Measurements from ENCODE around the gene VSIG2. TPM values are rescaled to one million over a fixed set of nuclear protein-coding genes. Genes with fewer than 3 reads are reported as not detected.

VSIG2 gene
- total and polyA plus RNA-seq, 10 of the 15 experiments (the other 5 are each of a cell fraction or from before 2014, with no cell fraction given) = 0.13 to 0.31 (median 0.15) TPM; not detected in 5

- POLR2A ChIA-PET = no interaction called here
- RAD21 ChIA-PET (ENCODE audit: unreplicated experiment) = interaction anchor here (1.8 kb wide), 1 partner anchor 81 kb away, joined by 6 read pairs; no protein-coding TSS in a partner anchor
- SMC1A ChIA-PET (ENCODE audit: uncharacterized antibody, unreplicated experiment) = interaction anchor here (7.0 kb wide), 1 partner anchor 11 kb away, joined by 91 read pairs; the partner anchor contains the start of gene ESAM
- H3K4me3 ChIP-seq = no peak overlapping the region
- peaks cover 4% of the 10 kb centered on the region; the same call in 1 of the 2 replicates for H3K4me1 ChIP-seq (ENCODE audit: control insufficient read depth, insufficient read depth, low read length)
- no peaks in the 10 kb centered on the region for H4K20me1 ChIP-seq (ENCODE audit: control insufficient read depth, insufficient read depth)
- no peaks in the 10 kb centered on the region for H3K36me3 ChIP-seq (ENCODE audit: control insufficient read depth in 2 of 2, insufficient read depth in 2 of 2, low read length in 1 of 2)
- intact Hi-C loops (cut with micrococcal nuclease; ENCODE audit: unreplicated experiment) = no loop called here
- DNase-seq (ENCODE audit: low read depth, low spot score) (no peak), FAIRE-seq (no peak), ATAC-seq (no peak)
- H3K9ac ChIP-seq (ENCODE audit: control insufficient read depth, insufficient read depth, low read length) = no peak overlapping the region
- in situ Hi-C loops (cut with MboI) = no loop called here
- no TSS peak for BruUV-seq (replicated peaks)
- CTCF ChIA-PET = interaction anchor here (1.3 to 12.2 kb wide), 2 partner anchors 12 to 81 kb away, joined by 4 to 202 read pairs; partner anchors contain the start of gene ESAM
- no peak overlapping the region for H3K4me2 ChIP-seq (ENCODE audit: control insufficient read depth, insufficient read depth)
- H3K27ac ChIP-seq (ENCODE audit: control insufficient read depth, insufficient read depth) = no peak overlapping the region
- H2AFZ ChIP-seq (ENCODE audit: control insufficient read depth, low read depth, low read length) = no peak overlapping the region
- no peaks in the 10 kb centered on the region for H3K27me3 ChIP-seq (replicated peaks in 1 of 2; ENCODE audit: control insufficient read depth in 2 of 2, insufficient read depth in 2 of 2, low read length in 1 of 2)
- no peaks in the 10 kb centered on the region for H3K9me3 ChIP-seq (replicated peaks; ENCODE audit: control insufficient read depth, insufficient read depth, low read length)
- 86% methylated on average over 1 of the region's 1 CpG for WGBS (ENCODE audit: insufficient coverage, insufficient replicate concordance, low lambda C conversion rate, missing lambda C conversion rate)
- no peaks in the 10 kb centered on the region for H3K79me2 ChIP-seq (ENCODE audit: control insufficient read depth, insufficient read depth, low read length)
- TF ChIP-seq SPI1 (IDR thresholded peaks at IDR 0.05; ENCODE audit: borderline replicate concordance, insufficient read depth, low read depth, low read length) (peak; percentile 60), SIN3A (IDR thresholded peaks at IDR 0.05; ENCODE audit: low read depth, low read length) (no peak), MEF2A (IDR thresholded peaks at IDR 0.05; ENCODE audit: insufficient read depth, low read depth, low read length) (no peak)
Measured at GRCh38 chr11:124749912-124750311, 2.1 kb downstream of the VSIG2 start.

- Histone ChIP-seq H2AFZ (ENCODE audit: control insufficient read depth, low read depth, low read length) (no peak overlapping the region), H3K4me3 (no peak overlapping the region), H3K9ac (ENCODE audit: control insufficient read depth, insufficient read depth, low read length) (no peak overlapping the region), H3K4me1 (ENCODE audit: control insufficient read depth, insufficient read depth, low read length) (peaks cover 4% of the 10 kb centered on the region; the same call in 1 of the 2 replicates), H4K20me1 (ENCODE audit: control insufficient read depth, insufficient read depth) (no peaks in the 10 kb centered on the region), H3K4me2 (ENCODE audit: control insufficient read depth, insufficient read depth) (no peak overlapping the region), H3K9me3 (replicated peaks; ENCODE audit: control insufficient read depth, insufficient read depth, low read length) (no peaks in the 10 kb centered on the region), H3K27me3 (replicated peaks in 1 of 2; ENCODE audit: control insufficient read depth in 2 of 2, insufficient read depth in 2 of 2, low read length in 1 of 2) (no peaks in the 10 kb centered on the region), H3K36me3 (ENCODE audit: control insufficient read depth in 2 of 2, insufficient read depth in 2 of 2, low read length in 1 of 2) (no peaks in the 10 kb centered on the region), H3K79me2 (ENCODE audit: control insufficient read depth, insufficient read depth, low read length) (no peaks in the 10 kb centered on the region), H3K27ac (ENCODE audit: control insufficient read depth, insufficient read depth) (no peak overlapping the region)
- ChIA-PET CTCF (interaction anchor here (0.8 to 12.2 kb wide), 4 partner anchors 14 to 79 kb away, joined by 3 to 202 read pairs (median 4); partner anchors contain the start of gene ESAM), SMC1A (ENCODE audit: uncharacterized antibody, unreplicated experiment) (interaction anchor here (1.0 to 7.0 kb wide), 4 partner anchors 12 to 80 kb away, joined by 3 to 91 read pairs (median 4); partner anchors contain the start of gene ESAM), POLR2A (no interaction called here), RAD21 (ENCODE audit: unreplicated experiment) (interaction anchor here (0.6 to 2.5 kb wide), 2 partner anchors 50 to 88 kb away, joined by 4 to 9 read pairs; no protein-coding TSS in a partner anchor)
- no peak for FAIRE-seq
- ATAC-seq = no peak
- WGBS (ENCODE audit: insufficient coverage, insufficient replicate concordance, low lambda C conversion rate, missing lambda C conversion rate) = 45% methylated on average over 12 of the region's 12 CpGs
- no peak for DNase-seq (ENCODE audit: low read depth, low spot score)
- in situ Hi-C loops (cut with MboI) = no loop called here
- intact Hi-C loops (cut with micrococcal nuclease; ENCODE audit: unreplicated experiment) = no loop called here
- BruUV-seq (replicated peaks) = no TSS peak
- TF ChIP-seq TCF12 (IDR thresholded peaks at IDR 0.05; ENCODE audit: low read depth, low read length) (no peak), ZNF207 (IDR thresholded peaks at IDR 0.05; ENCODE audit: borderline replicate concordance) (no peak), ZNF24 (IDR thresholded peaks at IDR 0.05) (no peak), POLR2AphosphoS5 (IDR thresholded peaks at IDR 0.05; ENCODE audit: low read length) (no peak), MYC (IDR thresholded peaks at IDR 0.05; ENCODE audit: insufficient read depth, insufficient read length, insufficient replicate concordance, low read length, severe bottlenecking) (no peak), ZBTB11 (CRISPR knock-in tag; IDR thresholded peaks at IDR 0.05) (no peak)
Measured at GRCh38 chr11:124748481-124749343, 3.3 kb downstream of the VSIG2 start.
